Endothelial cell of umbilical vein (primary cell): ENCODE measurements around the gene TTLL10. TPM values are rescaled to one million over a fixed set of nuclear protein-coding genes. Genes with fewer than 3 reads are reported as not detected.
A peak's percentile ranks its signal among the peaks of the same experiment; 100 is the strongest.

Experiments used
- BruUV-seq: library from RNA; stranded (reverse); fragments of 400-500 nt; replicated peaks from 2 replicates; lab custom pipeline; 2021; lab: Mats Ljungman, UMichigan
- CTCF ChIA-PET: fragments of 300-600, 350-600 bp; sonication (Branson Sonifier 250); formaldehyde crosslinking; loops from one replicate; lab custom pipeline; 2021; ENCODE audit warnings: antibody characterized with exemption, inconsistent platforms; lab: Charles Lee
- POLR2A ChIA-PET: fragments of 300-600, 350-600 bp; sonication (Branson Sonifier 250); formaldehyde crosslinking; loops from one replicate; lab custom pipeline; 2021; ENCODE audit warnings: antibody characterized with exemption, inconsistent platforms; lab: Charles Lee
- DNase-seq: peaks from one replicate; pipeline ENCODE4 v3.0.0-alpha.2; 2011; ENCODE audit warnings: low read depth, low spot score
- FAIRE-seq: peaks from 2 replicates; lab custom pipeline; 2011; peaks lifted over from hg19 to GRCh38; lab: Jason Lieb, UNC
- H2AFZ ChIP-seq: 2 replicates; pipeline ENCODE4 v1.6.0; 2012; ENCODE audit warnings: low read depth, low read length, control low read depth, inconsistent platforms
- H3K27ac ChIP-seq: 2 replicates; pipeline ENCODE4 v1.5.1; 2011; ENCODE audit warnings: low read depth, mild to moderate bottlenecking, control low read depth, low read length, moderate library complexity; ENCODE audit not compliant: insufficient read depth
- H3K27me3 ChIP-seq, 2 experiments: 2 replicates each; pipeline versions ENCODE4 v1.6.0 to v1.6.1; 2011; ENCODE audit warnings: low read length in 2 of 2, mixed read lengths in 1 of 2; ENCODE audit not compliant: control insufficient read depth in 2 of 2, insufficient read depth in 2 of 2
- H3K36me3 ChIP-seq, 2 experiments: 2 replicates in 1 of 2; 3 replicates in 1 of 2; pipeline ENCODE4 v1.5.1; 2011; ENCODE audit warnings: low read length in 2 of 2, mild to moderate bottlenecking in 1 of 2, moderate library complexity in 1 of 2; ENCODE audit not compliant: control insufficient read depth in 2 of 2, insufficient read depth in 2 of 2; ENCODE audit errors: extremely low read depth in 1 of 2
- H3K4me1 ChIP-seq: 3 replicates; pipeline ENCODE4 v1.5.1; 2011; ENCODE audit warnings: mild to moderate bottlenecking, low read length; ENCODE audit not compliant: control insufficient read depth, insufficient read depth; ENCODE audit errors: extremely low read depth
- H3K4me2 ChIP-seq: 2 replicates; pipeline ENCODE4 v1.6.1; 2011; ENCODE audit warnings: low read length, control low read depth, mixed read lengths; ENCODE audit not compliant: insufficient read depth
- H3K4me3 ChIP-seq, 3 experiments: fragments of 200-600 bp in 1 of 3; sonication (generic), shearing (Covaris generic) in 1 of 3; replicated peaks in 1 of 3; 2 replicates each; pipeline ENCODE4 v1.5.1; 2011 to 2016; ENCODE audit warnings: control low read depth in 3 of 3, low read length in 3 of 3, mild to moderate bottlenecking in 2 of 3, inconsistent platforms in 1 of 3, low read depth in 1 of 3, moderate library complexity in 1 of 3; ENCODE audit not compliant: insufficient read depth in 1 of 3
- H3K79me2 ChIP-seq: 2 replicates; pipeline ENCODE4 v1.6.0; 2012; ENCODE audit warnings: low read length, inconsistent platforms; ENCODE audit not compliant: control insufficient read depth, insufficient read depth
- H3K9ac ChIP-seq: replicated peaks from 2 replicates; pipeline ENCODE3; 2011; ENCODE audit warnings: low read length, control low read depth; ENCODE audit not compliant: insufficient read depth; ENCODE audit errors: extremely low read depth
- H3K9me1 ChIP-seq: replicated peaks from 3 replicates; pipeline ENCODE4 v1.6.0; 2011; ENCODE audit warnings: mild to moderate bottlenecking, low read length; ENCODE audit not compliant: control insufficient read depth, insufficient read depth; ENCODE audit errors: extremely low read depth
- H3K9me3 ChIP-seq: replicated peaks from 2 replicates; pipeline ENCODE4 v1.5.1; 2012; ENCODE audit warnings: low read length, inconsistent platforms; ENCODE audit not compliant: control insufficient read depth, insufficient read depth
- H4K20me1 ChIP-seq: replicated peaks from 2 replicates; pipeline ENCODE3; 2011; ENCODE audit warnings: mild to moderate bottlenecking, low read length; ENCODE audit not compliant: control insufficient read depth, insufficient read depth; ENCODE audit errors: extremely low read depth
- CTCF ChIP-seq, 2 donors: IDR thresholded peaks; 1 replicate in 1 of 2; 2 replicates in 1 of 2; pipeline ENCODE4 v1.5.1; 2011; ENCODE audit warnings: low read length in 2 of 2, mild to moderate bottlenecking in 2 of 2, moderate library complexity in 2 of 2, control low read depth in 1 of 2, inconsistent platforms in 1 of 2, low read depth in 1 of 2; ENCODE audit not compliant: insufficient read depth in 1 of 2; ENCODE audit errors: extremely low read depth in 1 of 2
- EZH2 ChIP-seq: IDR thresholded peaks from 2 replicates; pipeline ENCODE4 v1.6.1; 2012; ENCODE audit warnings: borderline replicate concordance, low read depth, mild to moderate bottlenecking, moderate library complexity, low read length, inconsistent platforms; ENCODE audit not compliant: severe bottlenecking
- FOS ChIP-seq: IDR thresholded peaks from 2 replicates; pipeline ENCODE4 v1.6.1; 2011; ENCODE audit warnings: mild to moderate bottlenecking, low read length, moderate library complexity, borderline replicate concordance; ENCODE audit not compliant: insufficient read depth
- GATA2 ChIP-seq: IDR thresholded peaks from 2 replicates; pipeline ENCODE4 v1.7.0; 2011; ENCODE audit warnings: low read depth, mild to moderate bottlenecking, moderate library complexity, mixed read lengths, low read length; ENCODE audit not compliant: insufficient read length, insufficient read depth
- JUN ChIP-seq: IDR thresholded peaks from 2 replicates; pipeline ENCODE4 v1.6.1; 2011; ENCODE audit warnings: borderline replicate concordance, low read depth; ENCODE audit not compliant: insufficient read length, insufficient read depth
- MAX ChIP-seq: IDR thresholded peaks from 2 replicates; pipeline ENCODE4 v1.6.1; 2011; ENCODE audit not compliant: insufficient read depth, insufficient read length
- MYC ChIP-seq: IDR thresholded peaks from one replicate; pipeline ENCODE4 v1.6.1; 2011; ENCODE audit warnings: mild to moderate bottlenecking, low read depth, low read length
- POLR2A ChIP-seq: IDR thresholded peaks from 2 replicates; pipeline ENCODE4 v1.6.1; 2012; ENCODE audit warnings: low read depth, mild to moderate bottlenecking, control low read depth, low read length
- POLR2AphosphoS5 ChIP-seq: IDR thresholded peaks from 2 replicates; pipeline ENCODE4 v1.6.1; 2012; ENCODE audit warnings: low read depth, mild to moderate bottlenecking, control low read depth, low read length, moderate library complexity; ENCODE audit not compliant: insufficient read depth
- dilution Hi-C: fragments of 300-500 bp; cut with MboI; formaldehyde crosslinking; loops from one replicate; pipeline ENCODE4 v1.15.0; 2019; ENCODE audit warnings: low sequenced_read_pairs; ENCODE audit not compliant: extremely low pct_ligation_motif_present
- intact Hi-C: fragments of 100-400 bp; cut with micrococcal nuclease; formaldehyde crosslinking; loops from one replicate; pipeline ENCODE4 v1.10.0; 2022
- polyA plus RNA-seq, 4 experiments: library from polyadenylated mRNA; depleted of rRNA in 3 of 4; stranded (reverse) in 3 of 4; unstranded in 1 of 4; fragments of >200 nt; gene quantifications; 2 replicates each; pipeline versions ENCODE4 v1.2.1 to v1.2.3, GENCODE V29; 2011 to 2012; ENCODE audit warnings: missing spikeins in 1 of 4
- total RNA-seq: library from RNA; stranded (reverse); gene quantifications from 2 replicates; pipeline ENCODE4 v1.2.3, GENCODE V29; 2021

The TTLL10 gene
- total and polyA plus RNA-seq, 2 donors (not counting 3 experiments of a cell fraction or from before 2014, with no cell fraction given), result not detected

- Histone ChIP-seq H3K9me3 (no peaks in the 10 kb centered on the region), H2AFZ (no peak overlapping the region), H4K20me1 (no peaks in the 10 kb centered on the region), H3K9ac (no peak overlapping the region), H3K79me2 (peaks cover 52% of the 10 kb centered on the region), H3K4me3 (peak overlapping the region in 1 of 3 experiments; percentile 14), H3K9me1 (no peaks in the 10 kb centered on the region), H3K27ac (no peak overlapping the region), H3K36me3 (peaks cover 1 to 5% of the 10 kb centered on the region in 2 experiments), H3K4me1 (peaks cover 6% of the 10 kb centered on the region), H3K27me3 (no peaks in the 10 kb centered on the region), H3K4me2 (no peak overlapping the region)
- no peak for DNase-seq
- FAIRE-seq, result no peak
- intact Hi-C loops, result loop anchor here (2.0 kb wide), 1 partner anchor 28 kb away; no protein-coding TSS in a partner anchor
- ChIA-PET CTCF (no interaction called here), POLR2A (no interaction called here)
- TF ChIP-seq FOS, result no peak
- no peak for TF ChIP-seq EZH2
- TF ChIP-seq CTCF (IDR thresholded peaks at IDR 0.05; ENCODE audit: extremely low read depth in 1 of 2, insufficient read depth in 1 of 2, low read depth in 1 of 2, low read length in 2 of 2), result no peak
- no peak for TF ChIP-seq MAX
- no peak for TF ChIP-seq MYC
- no peak for TF ChIP-seq GATA2
- TF ChIP-seq JUN, result no peak
- TF ChIP-seq POLR2AphosphoS5, result no peak
- TF ChIP-seq POLR2A, result no peak
- dilution Hi-C loops, result no loop called here
- no TSS peak for BruUV-seq
Measured at GRCh38 chr1:1232796-1233566, 59.3 kb downstream of the TTLL10 start.
